AG08395 (cell line): ENCODE measurements around the gene ECEL1.

Source experiments
- DNase-seq: peaks from one replicate; pipeline ENCODE4 v3.0.0; 2012; ENCODE audit warnings: mixed read lengths, low spot score

ECEL1 gene

GRCh38 chr2:232498452-232498851, 10.8 kb upstream of the ECEL1 start:
- no peak for DNase-seq

- DNase-seq = no peak
Observed at GRCh38 chr2:232497348-232497747, 9.7 kb upstream of the ECEL1 start.

GRCh38 chr2:232496501-232497270, 9.1 kb upstream of the ECEL1 start:
- no peak for DNase-seq

GRCh38 chr2:232495292-232495691, 7.7 kb upstream of the ECEL1 start:
- DNase-seq = no peak

- no peak for DNase-seq
Observed at GRCh38 chr2:232494542-232494941, 6.9 kb upstream of the ECEL1 start.

GRCh38 chr2:232493701-232494474, 6.3 kb upstream of the ECEL1 start:
- no peak for DNase-seq

GRCh38 chr2:232492963-232493700, 5.5 kb upstream of the ECEL1 start:
- no peak for DNase-seq

GRCh38 chr2:232492236-232492848, 4.7 kb upstream of the ECEL1 start:
- no peak for DNase-seq

- no peak for DNase-seq
Observed at GRCh38 chr2:232491139-232491780, 3.6 kb upstream of the ECEL1 start.

GRCh38 chr2:232490221-232491138, 2.8 kb upstream of the ECEL1 start:
- DNase-seq = no peak

- DNase-seq = no peak
Observed at GRCh38 chr2:232489516-232490220, 2.0 kb upstream of the ECEL1 start.

GRCh38 chr2:232488721-232489300, 1.2 kb upstream of the ECEL1 start:
- no peak for DNase-seq

GRCh38 chr2:232488097-232488711, 570 bp upstream of the ECEL1 start:
- DNase-seq = no peak

- no peak for DNase-seq
Observed at GRCh38 chr2:232486558-232487384, 863 bp downstream of the ECEL1 start.

GRCh38 chr2:232485757-232486557, 1.7 kb downstream of the ECEL1 start:
- DNase-seq = no peak

GRCh38 chr2:232485348-232485756, 2.3 kb downstream of the ECEL1 start:
- DNase-seq = no peak

GRCh38 chr2:232484628-232485347, 2.8 kb downstream of the ECEL1 start:
- no peak for DNase-seq
